ENCODE results near the gene CNTNAP5. TPM values are rescaled to one million over a fixed set of nuclear protein-coding genes. Genes with fewer than 3 reads are reported as not detected.

The CNTNAP5 gene
- total and polyA plus RNA-seq, 9 of the 15 experiments (the other 6 are each of a cell fraction or from before 2014, with no cell fraction given), result not detected

DNA sequence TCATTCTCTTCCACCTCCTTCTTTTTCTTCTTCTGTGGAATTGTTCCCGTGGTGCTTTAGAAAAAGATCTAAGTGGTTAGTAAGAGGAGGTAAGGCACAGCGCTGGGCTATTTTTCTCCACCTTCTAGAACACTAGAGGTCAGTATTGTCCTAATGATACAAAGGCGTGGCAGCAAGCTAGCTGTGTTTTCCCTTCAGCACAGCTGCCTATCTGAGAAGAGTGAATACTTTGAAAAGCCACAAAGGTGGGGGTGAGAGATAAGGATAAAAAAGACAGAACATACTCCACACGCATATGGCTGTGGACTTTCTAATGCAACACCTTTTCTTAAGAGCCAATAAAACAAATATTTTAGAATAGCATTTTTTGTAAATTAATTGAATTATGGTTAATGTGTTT lies 2.1 kb downstream of the CNTNAP5 start (continued):
- TF ChIP-seq, protein P1, sequence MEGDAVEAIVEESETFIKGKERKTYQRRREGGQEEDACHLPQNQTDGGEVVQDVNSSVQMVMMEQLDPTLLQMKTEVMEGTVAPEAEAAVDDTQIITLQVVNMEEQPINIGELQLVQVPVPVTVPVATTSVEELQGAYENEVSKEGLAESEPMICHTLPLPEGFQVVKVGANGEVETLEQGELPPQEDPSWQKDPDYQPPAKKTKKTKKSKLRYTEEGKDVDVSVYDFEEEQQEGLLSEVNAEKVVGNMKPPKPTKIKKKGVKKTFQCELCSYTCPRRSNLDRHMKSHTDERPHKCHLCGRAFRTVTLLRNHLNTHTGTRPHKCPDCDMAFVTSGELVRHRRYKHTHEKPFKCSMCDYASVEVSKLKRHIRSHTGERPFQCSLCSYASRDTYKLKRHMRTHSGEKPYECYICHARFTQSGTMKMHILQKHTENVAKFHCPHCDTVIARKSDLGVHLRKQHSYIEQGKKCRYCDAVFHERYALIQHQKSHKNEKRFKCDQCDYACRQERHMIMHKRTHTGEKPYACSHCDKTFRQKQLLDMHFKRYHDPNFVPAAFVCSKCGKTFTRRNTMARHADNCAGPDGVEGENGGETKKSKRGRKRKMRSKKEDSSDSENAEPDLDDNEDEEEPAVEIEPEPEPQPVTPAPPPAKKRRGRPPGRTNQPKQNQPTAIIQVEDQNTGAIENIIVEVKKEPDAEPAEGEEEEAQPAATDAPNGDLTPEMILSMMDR (IDR thresholded peaks at IDR 0.05 in 2 of 3, conservative IDR thresholded peaks at IDR 0.05 in 1 of 3; ENCODE audit: insufficient read depth in 2 of 3, low read depth in 1 of 3, low read length in 3 of 3), result peak in 2 of 3 experiments; percentile 44 to 60; a peak in 3 of 6 replicates
- TF ChIP-seq, protein P2, sequence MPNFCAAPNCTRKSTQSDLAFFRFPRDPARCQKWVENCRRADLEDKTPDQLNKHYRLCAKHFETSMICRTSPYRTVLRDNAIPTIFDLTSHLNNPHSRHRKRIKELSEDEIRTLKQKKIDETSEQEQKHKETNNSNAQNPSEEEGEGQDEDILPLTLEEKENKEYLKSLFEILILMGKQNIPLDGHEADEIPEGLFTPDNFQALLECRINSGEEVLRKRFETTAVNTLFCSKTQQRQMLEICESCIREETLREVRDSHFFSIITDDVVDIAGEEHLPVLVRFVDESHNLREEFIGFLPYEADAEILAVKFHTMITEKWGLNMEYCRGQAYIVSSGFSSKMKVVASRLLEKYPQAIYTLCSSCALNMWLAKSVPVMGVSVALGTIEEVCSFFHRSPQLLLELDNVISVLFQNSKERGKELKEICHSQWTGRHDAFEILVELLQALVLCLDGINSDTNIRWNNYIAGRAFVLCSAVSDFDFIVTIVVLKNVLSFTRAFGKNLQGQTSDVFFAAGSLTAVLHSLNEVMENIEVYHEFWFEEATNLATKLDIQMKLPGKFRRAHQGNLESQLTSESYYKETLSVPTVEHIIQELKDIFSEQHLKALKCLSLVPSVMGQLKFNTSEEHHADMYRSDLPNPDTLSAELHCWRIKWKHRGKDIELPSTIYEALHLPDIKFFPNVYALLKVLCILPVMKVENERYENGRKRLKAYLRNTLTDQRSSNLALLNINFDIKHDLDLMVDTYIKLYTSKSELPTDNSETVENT (CRISPR knock-in tag; IDR thresholded peaks at IDR 0.05), result no peak
- no peak for TF ChIP-seq NR2F6 (CRISPR knock-in tag; IDR thresholded peaks at IDR 0.05)
- TF ChIP-seq, protein P3, sequence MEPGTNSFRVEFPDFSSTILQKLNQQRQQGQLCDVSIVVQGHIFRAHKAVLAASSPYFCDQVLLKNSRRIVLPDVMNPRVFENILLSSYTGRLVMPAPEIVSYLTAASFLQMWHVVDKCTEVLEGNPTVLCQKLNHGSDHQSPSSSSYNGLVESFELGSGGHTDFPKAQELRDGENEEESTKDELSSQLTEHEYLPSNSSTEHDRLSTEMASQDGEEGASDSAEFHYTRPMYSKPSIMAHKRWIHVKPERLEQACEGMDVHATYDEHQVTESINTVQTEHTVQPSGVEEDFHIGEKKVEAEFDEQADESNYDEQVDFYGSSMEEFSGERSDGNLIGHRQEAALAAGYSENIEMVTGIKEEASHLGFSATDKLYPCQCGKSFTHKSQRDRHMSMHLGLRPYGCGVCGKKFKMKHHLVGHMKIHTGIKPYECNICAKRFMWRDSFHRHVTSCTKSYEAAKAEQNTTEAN (CRISPR knock-in tag; IDR thresholded peaks at IDR 0.05), result no peak
- TF ChIP-seq, protein P4, sequence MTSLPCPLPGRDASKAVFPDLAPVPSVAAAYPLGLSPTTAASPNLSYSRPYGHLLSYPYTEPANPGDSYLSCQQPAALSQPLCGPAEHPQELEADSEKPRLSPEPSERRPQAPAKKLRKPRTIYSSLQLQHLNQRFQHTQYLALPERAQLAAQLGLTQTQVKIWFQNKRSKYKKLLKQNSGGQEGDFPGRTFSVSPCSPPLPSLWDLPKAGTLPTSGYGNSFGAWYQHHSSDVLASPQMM (CRISPR knock-in tag; IDR thresholded peaks at IDR 0.05), result no peak
- TF ChIP-seq ZNF3 (CRISPR knock-in tag; IDR thresholded peaks at IDR 0.05), result no peak
- no peak for TF ChIP-seq ZNF324 (CRISPR knock-in tag; IDR thresholded peaks at IDR 0.05)
- TF ChIP-seq ZNF165 (CRISPR knock-in tag; IDR thresholded peaks at IDR 0.05; ENCODE audit: borderline replicate concordance), result no peak
- TF ChIP-seq TAL1 (IDR thresholded peaks at IDR 0.05), result peak; percentile 79
- no peak for TF ChIP-seq SNIP1 (IDR thresholded peaks at IDR 0.05; ENCODE audit: low read depth)
- no peak for TF ChIP-seq ZBTB8A (IDR thresholded peaks at IDR 0.05; ENCODE audit: partially characterized antibody)
- no peak for TF ChIP-seq NR2C1 (IDR thresholded peaks at IDR 0.05)
- no peak for TF ChIP-seq NR2C1 (tag; IDR thresholded peaks at IDR 0.05)
- no peak for TF ChIP-seq SAFB (IDR thresholded peaks at IDR 0.05; ENCODE audit: borderline replicate concordance, low read depth, low read length)
- peak; percentile 61 for TF ChIP-seq CBFA2T2 (conservative IDR thresholded peaks at IDR 0.05)
- no peak for TF ChIP-seq MED1 (CRISPR knock-in tag; IDR thresholded peaks at IDR 0.05; ENCODE audit: borderline replicate concordance)
- TF ChIP-seq HNRNPL (IDR thresholded peaks at IDR 0.05; ENCODE audit: low read depth, low read length), result no peak
- no peak for TF ChIP-seq PHB (CRISPR knock-in tag; IDR thresholded peaks at IDR 0.05)
- TF ChIP-seq HIVEP1 (CRISPR knock-in tag; IDR thresholded peaks at IDR 0.05), result no peak
- peak; percentile 63 for TF ChIP-seq ARID1B (IDR thresholded peaks at IDR 0.05)
- TF ChIP-seq, protein P5, sequence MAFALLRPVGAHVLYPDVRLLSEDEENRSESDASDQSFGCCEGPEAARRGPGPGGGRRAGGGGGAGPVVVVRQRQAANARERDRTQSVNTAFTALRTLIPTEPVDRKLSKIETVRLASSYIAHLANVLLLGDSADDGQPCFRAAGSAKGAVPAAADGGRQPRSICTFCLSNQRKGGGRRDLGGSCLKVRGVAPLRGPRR (CRISPR knock-in tag; IDR thresholded peaks at IDR 0.05), result no peak
- TF ChIP-seq DNMT1 (IDR thresholded peaks at IDR 0.05), result no peak

All from K562 (cell line).